ENCODE data around the gene ARHGAP27. TPM values are rescaled to one million over a fixed set of nuclear protein-coding genes. Genes with fewer than 3 reads are reported as not detected.

Gene ARHGAP27
- total RNA-seq, 1 experiment from 2014 or later = 12.9 TPM

DNA sequence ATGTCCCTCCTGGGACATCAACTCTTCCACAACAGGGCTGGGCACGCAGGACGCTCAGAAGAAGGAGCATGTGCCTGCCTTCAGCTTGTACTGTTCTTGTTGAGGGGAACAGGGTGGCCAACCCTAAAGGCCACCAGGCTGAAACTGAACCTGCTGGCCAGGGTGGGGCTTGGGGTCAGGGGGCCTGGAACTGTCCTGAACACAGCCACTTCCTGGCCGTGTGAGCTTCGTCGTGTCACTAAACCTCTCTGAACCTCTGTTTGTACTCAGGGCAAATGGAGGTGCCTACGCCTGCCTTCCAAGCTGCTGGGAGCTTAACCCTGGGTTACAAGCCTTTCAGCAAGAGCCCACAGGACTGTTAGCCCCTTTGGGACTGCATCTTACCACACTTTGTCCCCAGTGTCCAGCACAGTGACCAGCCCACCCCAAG, 6.7 kb downstream of the ARHGAP27 start:
- no peak for ATAC-seq
- DNase-seq (ENCODE audit: low spot score) = no peak

DNA sequence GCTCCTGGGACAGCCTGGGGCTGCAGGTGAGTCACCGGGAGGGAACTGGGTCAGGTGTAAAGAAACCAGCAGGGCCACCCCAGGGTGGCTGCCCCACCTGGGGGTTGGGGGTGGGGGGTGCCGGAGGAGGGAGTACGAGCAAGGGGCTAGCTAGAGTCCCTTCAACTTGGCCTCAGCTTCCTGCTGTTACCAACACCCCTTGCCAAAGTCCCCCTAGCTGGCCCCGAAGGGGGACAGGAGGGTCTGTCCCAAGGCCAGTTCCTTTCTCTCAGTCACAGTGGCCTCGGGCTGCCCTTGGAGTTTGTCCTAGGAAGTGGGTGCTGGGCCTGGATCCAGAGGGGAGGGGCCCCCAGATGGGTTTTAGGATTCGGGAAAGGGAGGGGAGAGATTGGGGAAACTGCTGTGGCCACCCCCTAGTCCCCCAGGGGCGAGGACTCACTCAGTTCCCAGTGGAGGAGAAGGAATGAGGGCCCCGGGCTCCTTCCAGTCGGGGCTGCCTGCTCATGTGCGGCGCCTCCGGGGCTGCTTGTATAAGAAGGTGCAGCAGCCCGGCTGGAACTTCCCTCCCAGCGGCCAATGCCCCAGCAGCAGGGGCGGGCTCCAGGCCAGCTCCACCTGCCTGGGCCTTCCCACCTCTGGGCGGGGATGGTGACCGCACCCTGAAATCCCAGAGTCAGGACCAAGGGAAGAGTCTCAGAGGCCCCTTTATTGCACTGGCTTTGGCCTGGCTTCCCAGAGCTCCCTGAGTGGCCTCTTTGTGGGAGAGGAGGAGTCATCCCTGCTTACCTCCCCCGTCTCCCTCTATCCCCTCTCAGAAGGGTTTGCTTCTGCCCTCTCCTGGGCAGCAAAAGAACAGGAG, 7.3 kb downstream of the ARHGAP27 start:
- DNase-seq (ENCODE audit: low spot score) (peak; percentile 80), ATAC-seq (peak; percentile 88)
- peak overlapping the region; percentile 72 for H3K27ac Mint-ChIP-seq
- CTCF ChIA-PET = interaction anchor here (0.6 to 4.8 kb wide), 41 partner anchors 9 to 290 kb away, joined by 3 to 133 read pairs (median 5); partner anchors contain the start of genes ACBD4 and MAP3K14
- H3K4me1 Mint-ChIP-seq = peaks cover 33% of the 10 kb centered on the region
- H3K4me3 Mint-ChIP-seq = peak overlapping the region; percentile 68
- peaks cover 4% of the 10 kb centered on the region for H3K9me3 Mint-ChIP-seq
- peak; percentile 64; the same call in 1 of the 2 replicates for TF ChIP-seq ZNF423 (CRISPR knock-in tag; IDR thresholded peaks at IDR 0.05)
- TF ChIP-seq ZNF232 (CRISPR knock-in tag; IDR thresholded peaks at IDR 0.05) = 0 out of 2 replicates have a peak, but pooled peaks have one; percentile 52
- no peak for TF ChIP-seq TEAD4 (CRISPR knock-in tag; IDR thresholded peaks at IDR 0.05)
- TF ChIP-seq, protein P1, sequence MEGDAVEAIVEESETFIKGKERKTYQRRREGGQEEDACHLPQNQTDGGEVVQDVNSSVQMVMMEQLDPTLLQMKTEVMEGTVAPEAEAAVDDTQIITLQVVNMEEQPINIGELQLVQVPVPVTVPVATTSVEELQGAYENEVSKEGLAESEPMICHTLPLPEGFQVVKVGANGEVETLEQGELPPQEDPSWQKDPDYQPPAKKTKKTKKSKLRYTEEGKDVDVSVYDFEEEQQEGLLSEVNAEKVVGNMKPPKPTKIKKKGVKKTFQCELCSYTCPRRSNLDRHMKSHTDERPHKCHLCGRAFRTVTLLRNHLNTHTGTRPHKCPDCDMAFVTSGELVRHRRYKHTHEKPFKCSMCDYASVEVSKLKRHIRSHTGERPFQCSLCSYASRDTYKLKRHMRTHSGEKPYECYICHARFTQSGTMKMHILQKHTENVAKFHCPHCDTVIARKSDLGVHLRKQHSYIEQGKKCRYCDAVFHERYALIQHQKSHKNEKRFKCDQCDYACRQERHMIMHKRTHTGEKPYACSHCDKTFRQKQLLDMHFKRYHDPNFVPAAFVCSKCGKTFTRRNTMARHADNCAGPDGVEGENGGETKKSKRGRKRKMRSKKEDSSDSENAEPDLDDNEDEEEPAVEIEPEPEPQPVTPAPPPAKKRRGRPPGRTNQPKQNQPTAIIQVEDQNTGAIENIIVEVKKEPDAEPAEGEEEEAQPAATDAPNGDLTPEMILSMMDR (IDR thresholded peaks at IDR 0.05) = 0 out of 2 replicates have a peak, but pooled peaks have one; percentile 12
- TF ChIP-seq, protein P2, sequence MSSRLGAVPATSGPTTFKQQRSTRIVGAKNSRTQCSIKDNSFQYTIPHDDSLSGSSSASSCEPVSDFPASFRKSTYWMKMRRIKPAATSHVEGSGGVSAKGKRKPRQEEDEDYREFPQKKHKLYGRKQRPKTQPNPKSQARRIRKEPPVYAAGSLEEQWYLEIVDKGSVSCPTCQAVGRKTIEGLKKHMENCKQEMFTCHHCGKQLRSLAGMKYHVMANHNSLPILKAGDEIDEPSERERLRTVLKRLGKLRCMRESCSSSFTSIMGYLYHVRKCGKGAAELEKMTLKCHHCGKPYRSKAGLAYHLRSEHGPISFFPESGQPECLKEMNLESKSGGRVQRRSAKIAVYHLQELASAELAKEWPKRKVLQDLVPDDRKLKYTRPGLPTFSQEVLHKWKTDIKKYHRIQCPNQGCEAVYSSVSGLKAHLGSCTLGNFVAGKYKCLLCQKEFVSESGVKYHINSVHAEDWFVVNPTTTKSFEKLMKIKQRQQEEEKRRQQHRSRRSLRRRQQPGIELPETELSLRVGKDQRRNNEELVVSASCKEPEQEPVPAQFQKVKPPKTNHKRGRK (CRISPR knock-in tag; IDR thresholded peaks at IDR 0.05; ENCODE audit: borderline replicate concordance) = no peak
- TF ChIP-seq ATF1 (CRISPR knock-in tag; IDR thresholded peaks at IDR 0.05) = no peak
- TF ChIP-seq, protein P3, sequence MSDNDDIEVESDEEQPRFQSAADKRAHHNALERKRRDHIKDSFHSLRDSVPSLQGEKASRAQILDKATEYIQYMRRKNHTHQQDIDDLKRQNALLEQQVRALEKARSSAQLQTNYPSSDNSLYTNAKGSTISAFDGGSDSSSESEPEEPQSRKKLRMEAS (CRISPR knock-in tag; IDR thresholded peaks at IDR 0.05) = peak; percentile 55
- POLR2A ChIA-PET = interaction anchor here (0.6 to 1.4 kb wide), 6 partner anchors 16 to 264 kb away, joined by 3 to 6 read pairs (median 3); partner anchors contain the start of gene HEXIM2
- H3K27me3 Mint-ChIP-seq (ENCODE audit: low read depth) = peaks cover 37% of the 10 kb centered on the region
- peaks cover 4% of the 10 kb centered on the region for H3K36me3 Mint-ChIP-seq

More for the DNA sequence above, 6.7 kb downstream of the ARHGAP27 start:
- TF ChIP-seq RELA (CRISPR knock-in tag; IDR thresholded peaks at IDR 0.05; ENCODE audit: borderline replicate concordance) (no peak), NFATC4 (CRISPR knock-in tag; IDR thresholded peaks at IDR 0.05) (no peak)
- TF ChIP-seq, protein P4, sequence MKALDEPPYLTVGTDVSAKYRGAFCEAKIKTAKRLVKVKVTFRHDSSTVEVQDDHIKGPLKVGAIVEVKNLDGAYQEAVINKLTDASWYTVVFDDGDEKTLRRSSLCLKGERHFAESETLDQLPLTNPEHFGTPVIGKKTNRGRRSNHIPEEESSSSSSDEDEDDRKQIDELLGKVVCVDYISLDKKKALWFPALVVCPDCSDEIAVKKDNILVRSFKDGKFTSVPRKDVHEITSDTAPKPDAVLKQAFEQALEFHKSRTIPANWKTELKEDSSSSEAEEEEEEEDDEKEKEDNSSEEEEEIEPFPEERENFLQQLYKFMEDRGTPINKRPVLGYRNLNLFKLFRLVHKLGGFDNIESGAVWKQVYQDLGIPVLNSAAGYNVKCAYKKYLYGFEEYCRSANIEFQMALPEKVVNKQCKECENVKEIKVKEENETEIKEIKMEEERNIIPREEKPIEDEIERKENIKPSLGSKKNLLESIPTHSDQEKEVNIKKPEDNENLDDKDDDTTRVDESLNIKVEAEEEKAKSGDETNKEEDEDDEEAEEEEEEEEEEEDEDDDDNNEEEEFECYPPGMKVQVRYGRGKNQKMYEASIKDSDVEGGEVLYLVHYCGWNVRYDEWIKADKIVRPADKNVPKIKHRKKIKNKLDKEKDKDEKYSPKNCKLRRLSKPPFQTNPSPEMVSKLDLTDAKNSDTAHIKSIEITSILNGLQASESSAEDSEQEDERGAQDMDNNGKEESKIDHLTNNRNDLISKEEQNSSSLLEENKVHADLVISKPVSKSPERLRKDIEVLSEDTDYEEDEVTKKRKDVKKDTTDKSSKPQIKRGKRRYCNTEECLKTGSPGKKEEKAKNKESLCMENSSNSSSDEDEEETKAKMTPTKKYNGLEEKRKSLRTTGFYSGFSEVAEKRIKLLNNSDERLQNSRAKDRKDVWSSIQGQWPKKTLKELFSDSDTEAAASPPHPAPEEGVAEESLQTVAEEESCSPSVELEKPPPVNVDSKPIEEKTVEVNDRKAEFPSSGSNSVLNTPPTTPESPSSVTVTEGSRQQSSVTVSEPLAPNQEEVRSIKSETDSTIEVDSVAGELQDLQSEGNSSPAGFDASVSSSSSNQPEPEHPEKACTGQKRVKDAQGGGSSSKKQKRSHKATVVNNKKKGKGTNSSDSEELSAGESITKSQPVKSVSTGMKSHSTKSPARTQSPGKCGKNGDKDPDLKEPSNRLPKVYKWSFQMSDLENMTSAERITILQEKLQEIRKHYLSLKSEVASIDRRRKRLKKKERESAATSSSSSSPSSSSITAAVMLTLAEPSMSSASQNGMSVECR (CRISPR knock-in tag; IDR thresholded peaks at IDR 0.05; ENCODE audit: borderline replicate concordance) = no peak
- TF ChIP-seq, protein P3 (CRISPR knock-in tag; IDR thresholded peaks at IDR 0.05) = 0 out of 2 replicates have a peak, but pooled peaks have one; percentile 21
- TF ChIP-seq, protein P1 (IDR thresholded peaks at IDR 0.05) = 0 out of 2 replicates have a peak, but pooled peaks have one; percentile 5
- TF ChIP-seq, protein P5, sequence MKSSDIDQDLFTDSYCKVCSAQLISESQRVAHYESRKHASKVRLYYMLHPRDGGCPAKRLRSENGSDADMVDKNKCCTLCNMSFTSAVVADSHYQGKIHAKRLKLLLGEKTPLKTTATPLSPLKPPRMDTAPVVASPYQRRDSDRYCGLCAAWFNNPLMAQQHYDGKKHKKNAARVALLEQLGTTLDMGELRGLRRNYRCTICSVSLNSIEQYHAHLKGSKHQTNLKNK (CRISPR knock-in tag; IDR thresholded peaks at IDR 0.05) = no peak
- no peak overlapping the region for H3K27ac Mint-ChIP-seq
- peaks cover 44% of the 10 kb centered on the region for H3K27me3 Mint-ChIP-seq (ENCODE audit: low read depth)
- peaks cover 4% of the 10 kb centered on the region for H3K9me3 Mint-ChIP-seq
- peak overlapping the region; percentile 68 for H3K4me3 Mint-ChIP-seq
- ChIA-PET CTCF (interaction anchor here (0.5 to 4.8 kb wide), 32 partner anchors 9 to 291 kb away, joined by 3 to 133 read pairs (median 6); partner anchors contain the start of genes ACBD4 and MAP3K14), POLR2A (interaction anchor here (1.3 to 1.4 kb wide), 3 partner anchors 22 to 29 kb away, joined by 3 to 6 read pairs (median 3); no protein-coding TSS in a partner anchor)
- peaks cover 36% of the 10 kb centered on the region for H3K4me1 Mint-ChIP-seq
- H3K36me3 Mint-ChIP-seq = peaks cover 4% of the 10 kb centered on the region

Data from WTC11 (cell line).